Stimulated activated CD4-positive, alpha-beta T cell treated with anti-CD3 and anti-CD28 coated beads, Interleukin-15, amount 100 ng/mL, for 1 hour (primary cell): ENCODE results near the gene PLCB1.

Experiments
- DNase-seq, 2 donors: peaks; one replicate each; pipeline ENCODE4 v3.0.0-alpha.2; 2020; ENCODE audit warnings: low read depth in 1 of 2, low spot score in 1 of 2

The PLCB1 gene

GRCh38 chr20:8296536-8296935 lies 164.5 kb downstream of the PLCB1 start:
- DNase-seq: no peak

- no peak for DNase-seq
These were observed 166.5 kb downstream of the PLCB1 start for GRCh38 chr20:8298426-8299043.

- no peak for DNase-seq
These were observed 167.9 kb downstream of the PLCB1 start for GRCh38 chr20:8299921-8300320.

GRCh38 chr20:8301655-8302054 lies 169.6 kb downstream of the PLCB1 start:
- DNase-seq: no peak

GRCh38 chr20:8303651-8304050 lies 171.6 kb downstream of the PLCB1 start:
- no peak for DNase-seq

GRCh38 chr20:8304124-8304816 lies 172.2 kb downstream of the PLCB1 start:
- no peak for DNase-seq

GRCh38 chr20:8305449-8305978 lies 173.4 kb downstream of the PLCB1 start:
- peak; percentile 3 to 21 for DNase-seq

- no peak for DNase-seq
These were observed 174.9 kb downstream of the PLCB1 start for GRCh38 chr20:8306937-8307336.

- DNase-seq: no peak
These were observed 177.6 kb downstream of the PLCB1 start for GRCh38 chr20:8309634-8310033.

- no peak for DNase-seq
These were observed 178.6 kb downstream of the PLCB1 start for GRCh38 chr20:8310618-8311017.

- DNase-seq: no peak
These were observed 181.0 kb downstream of the PLCB1 start for GRCh38 chr20:8313073-8313472.

- no peak for DNase-seq
These were observed 183.8 kb downstream of the PLCB1 start for GRCh38 chr20:8315639-8316573.

GRCh38 chr20:8317448-8317847 lies 185.4 kb downstream of the PLCB1 start:
- DNase-seq: no peak

- DNase-seq: no peak
These were observed 187.0 kb downstream of the PLCB1 start for GRCh38 chr20:8318965-8319625.

GRCh38 chr20:8320306-8320705 lies 188.2 kb downstream of the PLCB1 start:
- DNase-seq: no peak

- no peak for DNase-seq
These were observed 188.9 kb downstream of the PLCB1 start for GRCh38 chr20:8321001-8321400.

- DNase-seq: no peak
These were observed 190.7 kb downstream of the PLCB1 start for GRCh38 chr20:8322662-8323217.

- DNase-seq: no peak
These were observed 194.1 kb downstream of the PLCB1 start for GRCh38 chr20:8326191-8326590.

GRCh38 chr20:8326899-8327298 lies 194.8 kb downstream of the PLCB1 start:
- no peak for DNase-seq

GRCh38 chr20:8328189-8328588 lies 196.1 kb downstream of the PLCB1 start:
- DNase-seq: no peak

- no peak for DNase-seq
These were observed 198.3 kb downstream of the PLCB1 start for GRCh38 chr20:8330319-8330784.
